ENCODE measurements around the gene KRT75.

Gene KRT75

DNA sequence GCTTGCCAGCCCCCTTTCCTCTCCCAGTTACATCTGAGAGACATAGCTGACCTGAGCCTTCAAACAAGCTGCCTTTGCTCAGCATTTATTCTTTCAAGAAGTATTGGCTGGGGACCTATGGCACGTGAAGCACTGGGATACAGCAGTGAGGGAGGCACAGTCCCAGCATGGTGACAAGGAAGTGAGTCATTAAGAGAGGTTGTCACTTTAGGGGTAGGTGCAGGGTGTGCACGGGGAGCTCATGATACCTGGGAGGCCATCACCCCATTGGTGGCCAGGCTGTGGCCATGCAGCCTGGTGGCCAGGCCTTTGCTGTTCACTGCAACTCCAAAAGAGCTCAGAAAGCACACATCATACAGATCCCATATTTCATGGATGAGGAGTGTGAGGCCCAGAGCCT, 5.7 kb upstream of the KRT75 start:
- no peak for DNase-seq

- no peak for DNase-seq
Measured at GRCh38 chr12:52439420-52439819, 5.2 kb upstream of the KRT75 start.

- DNase-seq, result no peak
Measured at GRCh38 chr12:52438305-52439301, 4.4 kb upstream of the KRT75 start.

DNA sequence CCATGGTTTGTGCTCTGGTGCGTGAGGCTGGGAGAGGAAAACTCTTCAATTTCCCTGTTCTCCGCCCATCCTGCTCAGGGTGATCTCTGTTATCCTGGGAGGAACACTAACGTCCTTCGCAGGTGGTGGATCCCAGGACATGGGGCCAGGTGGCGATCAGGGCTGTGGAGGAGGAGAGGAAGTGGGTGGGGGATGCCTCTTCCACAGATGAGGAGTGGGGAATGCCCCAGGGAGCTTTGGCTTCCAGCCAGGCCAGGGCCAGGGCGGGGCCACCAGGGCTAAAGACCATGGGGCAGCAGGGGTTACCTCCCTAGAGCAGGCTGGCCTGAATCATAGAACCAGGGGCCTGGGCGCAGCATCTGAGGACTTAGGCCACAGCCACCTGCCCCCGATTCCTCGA, 3.3 kb upstream of the KRT75 start:
- no peak for DNase-seq

GRCh38 chr12:52436828-52437474, 2.8 kb upstream of the KRT75 start:
- no peak for DNase-seq

GRCh38 chr12:52436000-52436827, 2.0 kb upstream of the KRT75 start:
- DNase-seq, result no peak

DNA sequence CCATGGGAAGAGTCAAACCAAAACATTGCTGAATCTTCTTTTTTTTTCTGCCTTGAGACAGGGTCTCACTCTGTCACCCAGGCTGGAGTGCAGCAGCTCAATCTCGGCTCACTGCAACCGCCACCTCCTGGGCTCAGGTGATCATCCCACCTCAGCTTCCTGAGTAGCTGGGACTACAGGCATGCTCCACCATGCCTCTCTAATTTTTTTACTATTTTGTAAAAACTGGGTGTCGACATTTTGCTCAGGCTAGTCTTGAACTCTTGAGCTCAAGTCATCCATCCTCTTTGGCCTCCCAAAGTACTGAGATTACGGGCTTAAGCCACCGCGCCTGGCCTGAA, 1.5 kb upstream of the KRT75 start:
- no peak for DNase-seq

DNA sequence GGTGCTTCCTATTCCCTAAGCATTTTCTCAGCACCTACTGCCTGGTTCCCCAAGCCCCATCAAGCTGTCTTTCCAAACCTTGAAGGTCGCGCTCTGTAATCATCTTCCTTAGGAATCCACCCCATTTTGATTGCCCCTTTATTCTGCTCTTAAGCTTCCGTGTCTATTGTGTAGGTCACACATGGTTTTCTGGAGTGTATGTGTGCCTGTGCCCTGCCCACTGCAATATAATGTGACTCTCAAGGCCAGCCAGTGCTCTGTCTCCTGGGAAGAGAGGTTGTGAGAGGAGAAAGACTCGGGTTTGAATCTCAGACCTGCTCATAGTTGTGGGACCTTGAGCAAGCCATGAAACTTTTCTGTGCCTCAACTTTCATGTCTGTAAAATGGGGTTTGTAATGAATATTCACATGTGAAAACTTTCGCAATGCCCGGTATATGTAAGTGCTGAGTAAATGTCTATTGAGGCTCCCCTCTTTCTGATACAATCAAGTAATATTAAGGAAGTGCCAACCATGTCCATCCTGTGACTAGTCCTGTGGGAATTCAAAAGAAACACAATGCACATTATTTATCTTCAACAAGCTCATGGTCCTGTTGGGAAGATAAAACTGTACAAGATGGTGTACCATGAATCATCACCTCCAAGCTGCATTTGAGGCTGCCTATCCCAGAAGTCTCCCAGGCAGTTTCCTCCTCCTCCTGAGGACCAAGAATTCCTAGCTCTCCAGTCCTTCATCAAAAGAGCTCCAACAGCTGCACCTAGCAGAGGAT, 774 bp upstream of the KRT75 start:
- DNase-seq, result no peak

DNA sequence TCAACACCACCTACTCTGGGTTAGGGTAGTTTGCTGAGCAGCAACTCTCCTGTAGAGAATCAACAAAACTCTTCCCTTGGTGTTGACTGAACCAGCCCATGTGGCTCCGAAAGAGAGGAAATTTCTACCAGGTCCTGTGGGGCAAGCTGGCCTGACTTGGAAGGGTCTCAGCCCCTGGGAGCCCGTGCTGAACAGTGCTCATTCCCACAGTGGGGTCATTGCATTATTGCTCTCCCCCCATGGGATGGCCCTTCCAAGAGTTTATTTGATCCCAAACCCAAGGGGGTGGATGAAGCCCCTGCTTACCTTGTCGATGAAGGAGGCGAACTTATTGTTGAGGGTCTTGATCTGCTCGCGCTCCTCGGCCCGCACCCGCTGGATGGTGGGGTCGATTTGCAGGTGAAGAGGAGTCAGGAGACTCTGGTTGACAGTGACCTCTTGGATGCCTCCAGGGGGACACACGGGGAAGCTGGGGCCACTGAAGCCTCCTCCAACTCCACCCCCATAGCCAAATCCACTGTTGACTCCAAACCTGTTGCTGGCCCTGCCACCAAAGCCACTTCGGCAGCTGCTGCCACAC, 580 bp downstream of the KRT75 start:
- no peak for DNase-seq

DNA sequence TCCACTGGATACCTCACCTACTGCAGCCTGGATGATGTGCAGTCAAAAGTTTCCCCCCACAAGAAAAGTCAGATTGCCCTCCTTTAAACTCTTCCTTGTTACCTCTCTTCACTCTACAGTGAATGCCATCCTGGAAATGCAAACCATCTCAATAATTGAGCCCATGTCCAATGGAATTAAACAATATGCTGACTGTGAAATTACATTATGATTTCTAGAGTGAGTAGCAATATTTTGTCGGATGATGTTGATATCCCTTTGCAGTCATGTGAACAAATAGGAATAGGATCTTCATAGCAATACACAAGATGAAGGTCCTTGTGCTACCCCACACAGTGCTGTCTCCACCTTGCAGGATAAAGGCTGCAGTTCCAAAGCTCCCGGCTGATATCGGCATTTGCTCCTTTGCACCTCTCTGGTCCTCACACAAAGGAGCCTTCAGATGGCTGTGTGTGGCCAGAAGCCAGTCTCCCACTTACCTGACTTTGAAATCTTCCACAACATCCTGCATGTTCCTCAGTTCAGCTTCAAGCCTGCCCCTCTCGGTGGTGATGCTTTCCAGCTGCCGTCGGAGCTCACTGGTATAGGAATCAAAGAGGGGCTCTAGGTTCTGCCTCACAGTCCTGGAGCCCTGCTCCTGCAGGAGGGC, 1.5 kb downstream of the KRT75 start:
- DNase-seq, result no peak

DNA sequence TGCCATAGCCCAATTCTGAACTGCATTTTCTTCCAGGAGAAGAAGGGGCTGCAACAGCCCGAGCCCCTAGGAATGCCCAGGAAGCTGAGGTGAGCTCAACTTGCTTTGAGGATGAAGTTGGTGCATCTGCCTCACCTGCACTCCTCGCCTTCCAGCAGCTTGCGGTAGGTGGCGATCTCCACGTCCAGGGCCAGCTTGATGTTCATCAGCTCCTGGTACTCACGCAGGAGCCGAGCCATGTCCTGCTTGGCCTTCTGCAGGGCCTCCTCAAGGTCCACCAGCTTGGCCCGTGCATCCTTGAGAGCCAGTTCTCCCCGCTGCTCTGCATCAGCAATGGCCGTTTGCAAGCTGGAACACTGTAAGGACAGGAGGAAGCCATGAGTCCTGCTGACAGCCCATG, 6.0 kb downstream of the KRT75 start:
- DNase-seq, result no peak

GRCh38 chr12:52427083-52427482, 7.1 kb downstream of the KRT75 start:
- no peak for DNase-seq

GRCh38 chr12:52426034-52426433, 8.1 kb downstream of the KRT75 start:
- DNase-seq, result no peak

DNA sequence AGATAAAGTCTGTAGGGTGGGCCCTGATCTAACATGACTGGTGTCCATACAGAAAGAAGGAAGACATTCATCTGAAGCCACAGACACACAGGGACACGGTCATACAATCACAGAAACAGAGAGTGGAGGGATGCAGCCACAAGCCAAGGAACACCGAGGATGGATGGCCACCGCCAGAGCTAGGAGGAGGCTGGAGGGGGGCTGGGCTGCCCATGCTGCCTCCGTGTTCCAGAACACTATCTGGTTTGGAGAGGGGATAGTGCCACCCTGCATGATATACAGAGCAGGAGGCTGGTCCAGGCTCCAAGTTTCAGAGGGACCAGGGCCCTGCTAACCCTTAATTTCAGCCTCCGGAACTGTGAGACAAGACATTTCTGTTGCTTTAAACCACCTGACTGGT, 8.7 kb downstream of the KRT75 start:
- no peak for DNase-seq

- DNase-seq, result peak in 1 of 14 donors; percentile 2
Measured at GRCh38 chr12:52423661-52424500, 10.3 kb downstream of the KRT75 start.

DNA sequence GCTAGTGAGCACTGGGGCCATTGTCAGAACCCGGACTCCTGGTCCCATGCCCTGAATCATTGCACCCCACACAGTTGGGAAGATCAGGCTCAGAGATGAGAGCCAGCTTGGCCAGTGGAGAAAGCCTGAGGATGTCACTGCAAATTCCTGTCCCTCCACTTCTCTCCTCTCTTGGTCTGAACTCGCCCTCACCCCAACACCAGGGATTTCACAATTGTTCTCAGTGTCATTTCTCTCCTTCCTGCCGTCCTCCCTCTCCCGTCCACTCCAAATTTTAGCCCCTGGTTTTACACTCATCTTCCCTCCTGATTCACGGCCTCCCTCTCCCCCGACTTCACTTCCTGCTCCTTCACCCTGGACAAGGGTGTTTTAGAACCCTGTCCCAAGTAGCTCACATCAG, 11.1 kb downstream of the KRT75 start:
- DNase-seq, result no peak

DNA sequence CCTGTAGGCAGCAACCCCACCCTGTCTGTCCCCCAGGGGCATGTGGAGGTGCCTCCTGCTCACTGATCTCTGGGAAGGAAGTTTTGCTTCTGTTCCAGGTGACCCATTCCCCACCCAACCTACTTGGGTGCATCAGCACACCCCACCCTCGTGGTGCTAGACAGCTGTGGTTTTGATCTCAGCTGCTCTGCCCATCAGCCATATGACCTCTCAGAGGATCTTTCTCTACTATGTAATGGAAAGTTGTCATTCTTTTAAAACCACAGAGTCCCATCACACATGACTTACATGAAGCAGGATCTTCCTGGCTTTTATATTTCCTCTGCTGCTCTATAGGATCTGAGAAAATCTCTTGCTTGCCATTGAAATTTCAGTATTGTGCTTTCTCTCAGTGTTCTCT, 14.5 kb downstream of the KRT75 start:
- no peak for DNase-seq

GRCh38 chr12:52418576-52419110, 15.5 kb downstream of the KRT75 start:
- no peak for DNase-seq

GRCh38 chr12:52417740-52418139, 16.4 kb downstream of the KRT75 start:
- no peak for DNase-seq

DNA sequence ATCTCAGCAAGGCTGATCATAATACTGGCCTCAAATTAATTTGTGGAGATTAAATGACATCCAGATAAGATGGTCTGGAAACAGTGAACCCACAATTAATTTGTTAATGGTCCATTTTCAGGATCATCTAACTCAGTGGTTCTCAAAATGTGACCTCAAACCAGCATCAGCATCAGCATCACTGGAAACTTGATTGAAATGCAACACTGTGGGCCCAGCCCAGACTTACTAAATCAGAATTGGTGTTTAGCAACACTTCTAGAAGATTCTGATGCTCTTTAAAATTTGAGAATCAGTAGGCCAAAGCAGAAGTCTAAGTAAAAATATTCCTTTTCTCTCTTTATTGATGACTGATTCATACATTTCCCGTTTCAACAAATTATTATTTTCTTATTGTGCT, 17.4 kb downstream of the KRT75 start:
- DNase-seq, result no peak
